DMS114 treated with DMSO at 0.1 percent for 48 hours (cell line): ENCODE results near the gene FURIN.
"Not testable (repeated sequence)": the region's sequence is repeated elsewhere in the genome, so short reads cannot be mapped to it uniquely, and the experiment has no call there.

Source experiments
- DNase-seq: peaks from one replicate; lab custom pipeline; 2025; ENCODE audit not compliant: unreplicated experiment; lab: John Stamatoyannopoulos, UW

The FURIN gene

DNA sequence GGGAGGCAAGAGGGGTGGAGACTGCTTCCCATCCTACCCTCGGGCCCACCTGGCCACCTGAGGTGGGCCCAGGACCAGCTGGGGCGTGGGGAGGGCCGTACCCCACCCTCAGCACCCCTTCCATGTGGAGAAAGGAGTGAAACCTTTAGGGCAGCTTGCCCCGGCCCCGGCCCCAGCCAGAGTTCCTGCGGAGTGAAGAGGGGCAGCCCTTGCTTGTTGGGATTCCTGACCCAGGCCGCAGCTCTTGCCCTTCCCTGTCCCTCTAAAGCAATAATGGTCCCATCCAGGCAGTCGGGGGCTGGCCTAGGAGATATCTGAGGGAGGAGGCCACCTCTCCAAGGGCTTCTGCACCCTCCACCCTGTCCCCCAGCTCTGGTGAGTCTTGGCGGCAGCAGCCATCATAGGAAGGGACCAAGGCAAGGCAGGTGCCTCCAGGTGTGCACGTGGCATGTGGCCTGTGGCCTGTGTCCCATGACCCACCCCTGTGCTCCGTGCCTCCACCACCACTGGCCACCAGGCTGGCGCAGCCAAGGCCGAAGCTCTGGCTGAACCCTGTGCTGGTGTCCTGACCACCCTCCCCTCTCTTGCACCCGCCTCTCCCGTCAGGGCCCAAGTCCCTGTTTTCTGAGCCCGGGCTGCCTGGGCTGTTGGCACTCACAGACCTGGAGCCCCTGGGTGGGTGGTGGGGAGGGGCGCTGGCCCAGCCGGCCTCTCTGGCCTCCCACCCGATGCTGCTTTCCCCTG lies 13.8 kb downstream of the FURIN start:
- DNase-seq = no peak

DNA sequence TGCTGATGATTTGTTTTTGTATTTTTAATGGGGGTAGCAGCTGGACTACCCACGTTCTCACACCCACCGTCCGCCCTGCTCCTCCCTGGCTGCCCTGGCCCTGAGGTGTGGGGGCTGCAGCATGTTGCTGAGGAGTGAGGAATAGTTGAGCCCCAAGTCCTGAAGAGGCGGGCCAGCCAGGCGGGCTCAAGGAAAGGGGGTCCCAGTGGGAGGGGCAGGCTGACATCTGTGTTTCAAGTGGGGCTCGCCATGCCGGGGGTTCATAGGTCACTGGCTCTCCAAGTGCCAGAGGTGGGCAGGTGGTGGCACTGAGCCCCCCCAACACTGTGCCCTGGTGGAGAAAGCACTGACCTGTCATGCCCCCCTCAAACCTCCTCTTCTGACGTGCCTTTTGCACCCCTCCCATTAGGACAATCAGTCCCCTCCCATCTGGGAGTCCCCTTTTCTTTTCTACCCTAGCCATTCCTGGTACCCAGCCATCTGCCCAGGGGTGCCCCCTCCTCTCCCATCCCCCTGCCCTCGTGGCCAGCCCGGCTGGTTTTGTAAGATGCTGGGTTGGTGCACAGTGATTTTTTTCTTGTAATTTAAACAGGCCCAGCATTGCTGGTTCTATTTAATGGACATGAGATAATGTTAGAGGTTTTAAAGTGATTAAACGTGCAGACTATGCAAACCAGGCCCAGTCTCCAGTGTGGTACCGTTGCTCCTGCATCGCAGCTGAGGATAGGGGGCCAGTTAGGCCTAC lies 14.6 kb downstream of the FURIN start:
- no peak for DNase-seq

DNA sequence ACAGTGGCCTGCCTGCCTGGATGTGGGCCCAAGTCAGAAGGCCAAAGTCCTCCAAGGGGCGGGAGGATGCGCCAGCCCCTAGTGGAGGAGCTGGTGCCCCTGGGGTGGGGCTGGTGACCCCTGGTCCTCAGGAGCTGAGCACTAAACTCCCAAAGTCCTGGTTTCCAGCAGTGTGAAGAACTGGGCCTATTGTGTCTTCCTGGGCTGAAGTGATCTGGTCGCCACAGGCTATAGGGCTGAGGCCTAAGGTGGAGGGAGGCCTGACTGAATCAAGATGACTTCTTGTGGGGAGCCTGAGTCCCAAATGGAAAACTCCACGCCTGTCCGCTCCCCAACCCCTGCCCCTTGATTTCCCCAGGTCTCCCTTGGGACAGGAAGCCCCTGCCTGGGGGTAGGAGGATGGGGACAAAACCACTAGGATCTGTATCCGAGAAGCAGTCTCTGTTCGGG lies 15.2 kb downstream of the FURIN start:
- DNase-seq = no peak

DNA sequence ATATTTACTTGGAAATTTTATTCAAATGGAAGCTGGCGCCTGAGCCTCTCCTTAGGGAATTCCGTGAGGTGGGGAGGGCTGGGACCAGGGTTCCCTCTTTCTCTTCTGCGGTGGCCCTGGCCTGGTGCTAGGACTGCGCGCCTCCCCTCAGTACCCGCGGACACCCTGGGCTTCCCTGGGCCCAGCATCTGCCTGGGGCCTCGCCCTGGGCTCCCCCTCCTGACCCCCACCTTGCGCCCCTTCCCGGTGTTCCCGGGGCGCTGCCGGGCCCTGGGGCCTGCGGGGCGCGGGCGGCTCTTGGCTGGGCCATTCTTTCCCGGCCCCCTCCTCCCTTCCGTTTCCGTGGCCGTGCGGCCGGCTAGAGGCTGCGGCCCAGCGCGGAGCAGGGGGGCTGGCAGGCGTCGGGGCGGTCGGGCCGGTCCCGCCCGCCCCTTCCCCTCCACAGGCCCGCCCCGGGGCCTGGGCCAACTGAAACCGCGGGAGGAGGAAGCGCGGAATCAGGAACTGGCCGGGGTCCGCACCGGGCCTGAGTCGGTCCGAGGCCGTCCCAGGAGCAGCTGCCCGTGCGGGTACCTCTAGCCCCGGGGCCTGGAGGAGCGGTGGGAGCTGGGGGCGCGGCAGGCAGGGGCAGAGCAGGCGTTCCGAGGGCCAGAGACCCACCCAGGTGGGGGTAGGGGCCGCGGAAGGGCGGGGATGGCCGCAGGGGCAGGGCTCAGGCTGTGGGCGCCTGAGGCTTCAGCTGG lies 15.8 kb downstream of the FURIN start, which contains the start of gene FES:
TSS of gene FES (plus strand) at position 529 of the 743 bp plus-strand sequence. CDS start 542 bp downstream, outside the sequence.
- no peak for DNase-seq

DNA sequence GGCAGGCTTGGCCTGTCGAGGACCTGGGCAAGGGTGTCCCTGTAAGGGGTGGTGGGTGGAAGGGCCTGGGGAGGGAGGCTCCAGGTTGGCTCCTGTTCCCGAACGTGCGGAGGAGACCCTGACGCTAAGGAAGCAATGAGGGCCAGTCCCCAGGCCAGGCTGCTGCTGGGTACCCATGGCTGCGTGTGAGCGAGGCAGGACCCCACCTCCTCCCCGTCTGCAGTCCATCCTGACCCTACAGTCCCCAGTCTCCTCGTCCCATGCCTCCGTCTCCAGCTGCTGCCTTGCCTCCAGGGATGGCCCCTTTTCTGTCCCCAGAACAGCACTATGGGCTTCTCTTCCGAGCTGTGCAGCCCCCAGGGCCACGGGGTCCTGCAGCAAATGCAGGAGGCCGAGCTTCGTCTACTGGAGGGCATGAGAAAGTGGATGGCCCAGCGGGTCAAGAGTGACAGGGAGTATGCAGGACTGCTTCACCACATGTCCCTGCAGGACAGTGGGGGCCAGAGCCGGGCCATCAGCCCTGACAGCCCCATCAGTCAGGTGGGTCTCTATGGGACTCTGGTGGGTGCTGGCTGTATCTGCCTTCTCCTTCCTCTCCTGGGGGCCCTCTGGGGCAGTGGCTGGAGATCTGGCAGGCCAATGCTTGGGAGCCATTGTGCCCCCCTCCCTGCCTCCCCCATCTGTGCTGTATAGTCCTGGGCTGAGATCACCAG lies 16.5 kb downstream of the FURIN start:
- no peak for DNase-seq

DNA sequence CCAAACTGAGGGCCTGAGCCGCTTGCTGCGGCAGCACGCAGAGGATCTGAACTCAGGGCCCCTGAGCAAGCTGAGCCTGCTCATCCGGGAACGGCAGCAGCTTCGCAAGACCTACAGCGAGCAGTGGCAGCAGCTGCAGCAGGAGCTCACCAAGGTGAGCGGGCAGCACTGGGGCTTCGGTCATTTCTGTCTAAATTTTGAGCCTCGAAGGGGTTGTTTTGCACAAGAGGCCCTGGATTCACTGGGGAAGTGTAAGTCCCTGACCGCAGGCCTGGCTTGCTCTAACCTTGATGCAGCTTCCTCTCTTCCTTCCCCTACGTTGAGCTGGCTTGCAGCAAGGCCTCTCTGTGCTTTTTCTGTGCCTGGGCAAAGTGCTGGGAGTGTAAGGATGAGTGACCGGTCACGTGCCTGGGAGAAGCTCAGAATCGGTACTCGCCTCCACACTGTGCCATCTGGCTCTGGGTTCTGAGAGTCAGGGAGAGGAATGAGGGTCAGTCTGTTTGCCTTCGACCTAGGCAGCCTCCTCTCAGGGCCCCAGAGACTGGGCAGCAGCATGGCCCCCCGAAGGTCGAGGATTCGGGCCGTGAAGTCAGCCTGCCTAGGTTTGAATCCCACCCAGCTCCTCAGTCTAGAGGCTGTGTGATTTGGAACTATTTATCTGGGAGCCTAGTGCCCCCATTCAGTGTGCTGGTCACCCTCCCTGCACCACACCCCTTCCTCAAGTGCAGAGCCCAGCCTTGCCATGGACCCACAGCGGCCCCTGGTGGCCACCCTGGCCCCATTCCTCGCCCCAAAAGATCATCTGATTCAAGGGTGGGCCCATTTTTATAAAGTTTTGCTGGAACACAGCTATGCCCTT lies 17.3 kb downstream of the FURIN start:
- peak; percentile 47 for DNase-seq

DNA sequence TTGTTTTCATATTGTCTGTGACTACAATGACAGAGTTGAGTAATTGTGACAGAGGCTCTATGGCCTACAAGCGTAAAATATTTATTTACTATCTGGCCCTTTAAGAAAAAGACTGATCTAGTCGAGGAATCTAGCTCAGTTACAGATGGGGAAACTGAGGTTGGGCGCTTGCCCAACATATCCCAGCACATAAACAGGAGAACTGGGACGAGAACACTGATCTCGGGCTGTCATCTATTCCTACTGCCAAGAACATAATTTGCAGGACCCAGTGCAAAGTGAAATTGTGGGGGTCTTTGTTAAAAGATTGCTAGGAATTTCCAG lies 17.9 kb downstream of the FURIN start:
- no peak for DNase-seq

DNA sequence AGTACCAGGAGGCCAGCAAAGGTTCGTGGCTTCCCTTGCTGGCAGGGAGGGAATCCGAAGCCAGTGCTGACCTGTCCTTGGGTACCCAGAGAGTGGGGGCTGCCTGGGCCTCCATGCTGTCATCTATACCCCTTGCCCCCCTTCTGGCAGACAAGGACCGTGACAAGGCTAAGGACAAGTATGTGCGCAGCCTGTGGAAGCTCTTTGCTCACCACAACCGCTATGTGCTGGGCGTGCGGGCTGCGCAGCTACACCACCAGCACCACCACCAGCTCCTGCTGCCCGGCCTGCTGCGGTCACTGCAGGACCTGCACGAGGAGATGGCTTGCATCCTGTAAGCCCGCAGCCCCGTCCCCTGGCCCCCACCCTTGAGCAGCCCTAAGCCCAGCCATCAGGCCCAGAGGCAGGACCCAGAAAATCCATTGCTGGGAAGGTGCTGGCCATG lies 18.7 kb downstream of the FURIN start:
- DNase-seq = no peak

DNA sequence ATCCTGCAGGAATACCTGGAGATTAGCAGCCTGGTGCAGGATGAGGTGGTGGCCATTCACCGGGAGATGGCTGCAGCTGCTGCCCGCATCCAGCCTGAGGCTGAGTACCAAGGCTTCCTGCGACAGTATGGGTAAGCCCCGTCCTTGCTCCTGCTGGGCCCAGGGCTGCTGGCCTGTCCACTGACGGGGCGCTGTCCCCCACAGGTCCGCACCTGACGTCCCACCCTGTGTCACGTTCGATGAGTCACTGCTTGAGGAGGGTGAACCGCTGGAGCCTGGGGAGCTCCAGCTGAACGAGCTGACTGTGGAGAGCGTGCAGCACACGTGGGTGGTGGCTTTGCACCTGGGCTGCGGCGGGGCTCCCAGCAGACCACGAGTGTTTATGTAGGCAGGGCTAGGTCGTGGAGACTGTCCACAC lies 20.9 kb downstream of the FURIN start:
- no peak for DNase-seq

DNA sequence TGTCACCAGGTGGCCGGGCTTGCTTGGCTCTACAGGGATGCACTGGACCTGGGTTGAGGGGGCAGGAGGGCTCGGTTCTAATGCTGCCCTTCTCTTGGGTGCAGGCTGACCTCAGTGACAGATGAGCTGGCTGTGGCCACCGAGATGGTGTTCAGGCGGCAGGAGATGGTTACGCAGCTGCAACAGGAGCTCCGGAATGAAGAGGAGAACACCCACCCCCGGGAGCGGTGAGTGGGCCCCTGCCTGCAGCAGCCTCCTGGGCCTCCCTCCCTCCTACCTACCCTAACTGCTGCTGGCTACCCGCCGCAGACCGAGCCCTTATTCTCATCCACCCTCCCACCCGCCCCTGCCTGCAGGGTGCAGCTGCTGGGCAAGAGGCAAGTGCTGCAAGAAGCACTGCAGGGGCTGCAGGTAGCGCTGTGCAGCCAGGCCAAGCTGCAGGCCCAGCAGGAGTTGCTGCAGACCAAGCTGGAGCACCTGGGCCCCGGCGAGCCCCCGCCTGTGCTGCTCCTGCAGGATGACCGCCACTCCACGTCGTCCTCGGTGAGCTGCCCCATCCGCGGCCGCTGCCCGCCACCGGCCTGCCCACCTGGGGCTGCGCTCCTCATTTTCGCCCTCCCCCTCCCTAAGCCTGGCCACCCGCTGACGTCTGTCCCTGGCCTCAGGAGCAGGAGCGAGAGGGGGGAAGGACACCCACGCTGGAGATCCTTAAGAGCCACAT lies 21.5 kb downstream of the FURIN start:
- no peak for DNase-seq

DNA sequence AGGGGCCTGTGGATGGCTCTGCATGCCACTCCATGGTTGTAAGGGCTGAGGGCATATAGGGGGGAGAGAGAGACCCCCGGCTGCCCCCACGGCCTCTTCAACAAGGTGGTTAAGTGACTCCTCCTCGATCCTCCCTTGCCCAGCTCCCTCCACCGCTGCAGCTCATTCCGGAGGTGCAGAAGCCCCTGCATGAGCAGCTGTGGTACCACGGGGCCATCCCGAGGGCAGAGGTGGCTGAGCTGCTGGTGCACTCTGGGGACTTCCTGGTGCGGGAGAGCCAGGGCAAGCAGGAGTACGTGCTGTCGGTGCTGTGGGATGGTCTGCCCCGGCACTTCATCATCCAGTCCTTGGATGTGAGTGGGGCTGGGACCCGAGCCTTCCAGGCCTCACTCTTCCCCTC lies 22.5 kb downstream of the FURIN start:
- no peak for DNase-seq

DNA sequence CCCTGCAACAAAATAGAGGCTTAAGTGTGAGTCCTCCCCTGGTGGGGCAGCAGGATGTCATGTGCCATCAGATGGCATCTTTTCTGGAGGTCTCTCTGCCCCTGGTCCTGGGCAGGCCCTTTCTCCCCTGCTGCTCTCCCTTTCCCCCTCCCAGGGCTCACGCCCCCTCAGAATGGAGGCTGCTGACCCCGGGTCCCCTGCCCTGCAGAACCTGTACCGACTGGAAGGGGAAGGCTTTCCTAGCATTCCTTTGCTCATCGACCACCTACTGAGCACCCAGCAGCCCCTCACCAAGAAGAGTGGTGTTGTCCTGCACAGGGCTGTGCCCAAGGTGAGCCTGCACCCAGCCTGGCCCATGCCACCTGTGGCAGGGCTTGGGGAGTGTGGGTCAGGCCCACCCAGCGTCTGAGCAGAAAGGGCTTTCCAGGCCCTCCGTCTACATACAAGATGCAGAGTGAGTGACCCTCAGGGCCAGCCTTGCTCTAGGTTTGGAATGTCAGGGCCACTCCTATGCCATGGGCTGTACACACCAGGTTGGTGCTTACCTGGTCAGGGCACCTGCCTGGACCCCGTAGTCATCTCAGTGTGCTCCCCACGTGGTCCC lies 23.1 kb downstream of the FURIN start:
- DNase-seq = no peak

DNA sequence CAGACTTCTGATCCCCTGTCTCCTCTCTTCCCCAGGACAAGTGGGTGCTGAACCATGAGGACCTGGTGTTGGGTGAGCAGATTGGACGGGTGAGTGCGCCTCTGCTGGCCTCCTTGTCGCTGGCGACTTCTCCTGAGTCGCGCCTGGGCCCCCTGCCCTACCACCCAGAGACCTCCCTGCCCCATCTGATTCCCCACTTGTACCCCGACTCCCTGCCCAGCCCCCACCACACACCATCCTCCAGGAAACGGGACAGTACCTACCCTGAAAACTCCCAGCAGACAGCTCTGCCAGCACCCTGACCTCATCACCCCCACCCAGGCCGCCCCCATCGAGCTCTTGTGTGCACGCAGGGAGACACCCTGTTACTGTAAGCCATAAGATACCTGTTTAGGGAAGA lies 23.6 kb downstream of the FURIN start:
- no peak for DNase-seq

DNA sequence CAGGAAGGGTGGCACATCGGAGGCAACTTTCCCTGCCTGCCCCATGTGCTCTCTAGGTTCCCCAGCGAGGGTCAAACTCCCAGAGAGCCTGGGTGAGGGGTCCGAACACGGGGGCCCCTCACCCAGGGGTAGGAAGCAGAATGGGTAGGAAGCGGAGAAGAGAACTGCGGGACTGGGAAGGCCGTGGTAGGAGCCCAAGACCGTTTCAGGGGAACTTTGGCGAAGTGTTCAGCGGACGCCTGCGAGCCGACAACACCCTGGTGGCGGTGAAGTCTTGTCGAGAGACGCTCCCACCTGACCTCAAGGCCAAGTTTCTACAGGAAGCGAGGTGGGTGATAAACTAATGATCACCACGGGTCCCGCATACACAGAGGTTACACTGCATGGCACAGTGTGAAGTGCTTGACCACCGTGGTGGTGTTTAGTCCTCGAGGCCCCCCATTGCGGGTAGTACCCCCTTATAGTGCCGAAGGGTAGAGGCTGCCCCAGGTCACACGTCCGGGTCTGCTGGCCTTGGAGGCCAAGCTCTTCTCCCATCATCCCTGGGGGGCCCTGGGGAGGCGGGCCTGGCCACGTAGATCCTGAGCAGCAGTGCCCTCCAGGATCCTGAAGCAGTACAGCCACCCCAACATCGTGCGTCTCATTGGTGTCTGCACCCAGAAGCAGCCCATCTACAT lies 24.2 kb downstream of the FURIN start:
- no peak for DNase-seq

DNA sequence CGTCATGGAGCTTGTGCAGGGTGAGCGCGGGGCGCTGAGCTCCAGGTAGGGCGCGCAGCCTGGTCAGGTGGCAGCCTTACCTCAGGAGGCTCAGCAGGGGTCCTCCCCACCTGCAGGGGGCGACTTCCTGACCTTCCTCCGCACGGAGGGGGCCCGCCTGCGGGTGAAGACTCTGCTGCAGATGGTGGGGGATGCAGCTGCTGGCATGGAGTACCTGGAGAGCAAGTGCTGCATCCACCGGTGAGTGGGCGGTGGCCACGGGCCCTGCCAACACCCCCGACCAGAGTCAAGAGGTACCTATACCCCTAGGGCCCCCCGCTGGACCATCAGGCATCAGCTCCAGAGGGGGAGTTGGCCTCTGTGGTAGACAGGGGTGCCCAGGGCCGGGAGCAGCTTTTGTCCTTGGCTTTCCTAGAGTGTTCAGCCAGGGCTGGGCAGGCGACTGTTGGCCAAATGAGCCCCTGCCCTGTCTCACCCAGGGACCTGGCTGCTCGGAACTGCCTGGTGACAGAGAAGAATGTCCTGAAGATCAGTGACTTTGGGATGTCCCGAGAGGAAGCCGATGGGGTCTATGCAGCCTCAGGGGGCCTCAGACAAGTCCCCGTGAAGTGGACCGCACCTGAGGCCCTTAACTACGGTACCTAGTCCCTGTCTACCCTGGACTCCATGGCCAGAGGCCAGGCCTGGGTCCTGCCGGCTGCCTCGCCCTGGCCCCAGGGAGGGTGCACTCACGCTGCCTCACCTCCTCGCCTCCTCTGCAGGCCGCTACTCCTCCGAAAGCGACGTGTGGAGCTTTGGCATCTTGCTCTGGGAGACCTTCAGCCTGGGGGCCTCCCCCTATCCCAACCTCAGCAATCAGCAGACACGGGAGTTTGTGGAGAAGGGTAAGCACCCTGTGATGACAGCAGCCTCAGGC lies 25.0 kb downstream of the FURIN start:
- DNase-seq = no peak

DNA sequence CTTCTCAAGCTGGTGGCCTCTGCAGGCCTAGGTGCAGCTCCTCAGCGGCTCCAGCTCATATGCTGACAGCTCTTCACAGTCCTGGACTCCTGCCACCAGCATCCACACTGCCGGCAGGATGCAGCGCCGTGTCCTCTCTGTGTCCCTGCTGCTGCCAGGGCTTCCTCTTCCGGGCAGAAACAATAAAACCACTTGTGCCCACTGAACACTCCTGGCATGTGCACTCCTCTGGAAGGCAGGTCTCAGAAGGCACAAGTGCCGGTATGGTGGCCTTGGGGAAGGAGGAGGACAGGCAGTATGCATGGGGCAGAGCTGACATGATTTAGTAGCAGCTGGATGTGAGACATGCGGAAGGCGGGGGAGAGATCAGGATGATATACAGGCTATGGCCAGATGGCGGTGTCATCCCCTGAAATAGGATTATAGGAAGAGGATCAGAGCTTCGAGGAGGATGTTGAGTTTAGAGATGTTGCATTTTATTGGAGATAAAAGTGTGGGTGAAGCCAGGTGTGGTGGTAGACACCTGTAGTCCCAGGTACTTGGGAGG lies 27.3 kb downstream of the FURIN start:
- DNase-seq = peak; percentile 32

DNA sequence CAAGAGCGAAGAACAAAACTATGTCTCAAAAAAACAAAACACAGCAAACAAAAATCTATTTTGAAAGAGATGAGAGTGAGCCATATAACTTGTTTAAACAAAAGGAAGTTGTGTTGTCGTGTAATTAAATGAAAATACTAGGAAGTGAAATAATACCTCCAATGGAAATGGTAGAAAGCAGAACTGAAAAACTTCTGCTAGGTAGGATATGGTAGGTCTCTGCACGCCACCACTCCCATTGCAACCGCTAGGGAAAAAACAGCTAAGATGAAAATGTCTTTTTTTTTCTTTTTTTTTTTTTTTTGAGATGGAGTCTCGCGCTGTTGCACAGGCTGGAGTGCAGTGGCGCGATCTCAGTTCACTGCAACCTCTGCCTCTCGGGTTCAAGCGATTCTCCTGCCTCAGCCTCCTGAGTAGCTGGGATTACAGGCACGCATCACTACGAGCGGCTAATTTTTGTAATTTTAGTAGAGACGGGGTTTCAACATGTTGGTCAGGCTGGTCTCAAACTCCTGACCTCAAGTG lies 28.8 kb downstream of the FURIN start:
- DNase-seq = not testable (repeated sequence)
